ENCODE measurements around the gene ZNF223.
A peak's percentile ranks its signal among the peaks of the same experiment; 100 is the strongest.

The ZNF223 gene

GRCh38 chr19:44093931-44094765, 42.3 kb downstream of the ZNF223 start, which contains the start of gene ZNF224:
Gene ZNF224, plus strand, starts transcription at chr19:44094361. Its CDS starts 3,513 bp downstream, at chr19:44097874.
- TF ChIP-seq CTCF (conservative IDR thresholded peaks at IDR 0.05; ENCODE audit: control insufficient read depth, insufficient read depth, low read depth, low read length), result no peak
- H3K4me3 ChIP-seq (ENCODE audit: control insufficient read depth, low read depth, low read length), result peak within 1 kb of the TSS; percentile 94
- peak; percentile 88 for DNase-seq (ENCODE audit: low read depth)

- TF ChIP-seq CTCF (conservative IDR thresholded peaks at IDR 0.05; ENCODE audit: control insufficient read depth, insufficient read depth, low read depth, low read length), result no peak
- no peak overlapping the region for H3K4me3 ChIP-seq (ENCODE audit: control insufficient read depth, low read depth, low read length)
- DNase-seq (ENCODE audit: low read depth), result no peak
Measured at GRCh38 chr19:44107751-44108150, 55.9 kb downstream of the ZNF223 start.

- H3K4me3 ChIP-seq (ENCODE audit: control insufficient read depth, low read depth, low read length), result no peak overlapping the region
- DNase-seq (ENCODE audit: low read depth), result no peak
- no peak for TF ChIP-seq CTCF (conservative IDR thresholded peaks at IDR 0.05; ENCODE audit: control insufficient read depth, insufficient read depth, low read depth, low read length)
Measured at GRCh38 chr19:44109458-44109857, 57.6 kb downstream of the ZNF223 start.

GRCh38 chr19:44111910-44112463, 60.2 kb downstream of the ZNF223 start:
- H3K4me3 ChIP-seq (ENCODE audit: control insufficient read depth, low read depth, low read length), result peak overlapping the region; percentile 96
- peak; percentile 91 for DNase-seq (ENCODE audit: low read depth)
- no peak for TF ChIP-seq CTCF (conservative IDR thresholded peaks at IDR 0.05; ENCODE audit: control insufficient read depth, insufficient read depth, low read depth, low read length)

GRCh38 chr19:44112802-44113137, 60.9 kb downstream of the ZNF223 start:
- DNase-seq (ENCODE audit: low read depth), result no peak
- no peak for TF ChIP-seq CTCF (conservative IDR thresholded peaks at IDR 0.05; ENCODE audit: control insufficient read depth, insufficient read depth, low read depth, low read length)
- peak overlapping the region; percentile 96 for H3K4me3 ChIP-seq (ENCODE audit: control insufficient read depth, low read depth, low read length)

GRCh38 chr19:44113138-44113783, 61.4 kb downstream of the ZNF223 start, which contains the start of gene ZNF225:
Gene ZNF225, plus strand, starts transcription at chr19:44113399. Its CDS starts 2,429 bp downstream, at chr19:44115828.
- DNase-seq (ENCODE audit: low read depth), result peak; percentile 98
- TF ChIP-seq CTCF (conservative IDR thresholded peaks at IDR 0.05; ENCODE audit: control insufficient read depth, insufficient read depth, low read depth, low read length), result no peak
- peak within 1 kb of the TSS; percentile 96 for H3K4me3 ChIP-seq (ENCODE audit: control insufficient read depth, low read depth, low read length)
